Thymus (tissue), 11 donors: ENCODE data around the gene NSD1. TPM values are rescaled to one million over a fixed set of nuclear protein-coding genes. Genes with fewer than 3 reads are reported as not detected.
"Not testable (repeated sequence)": the region's sequence is repeated elsewhere in the genome, so short reads cannot be mapped to it uniquely, and the experiment has no call there.

ENCODE experiments used
- DNase-seq, 9 donors: peaks; one replicate each; pipeline ENCODE4 v3.0.0-alpha.2; 2013; ENCODE audit warnings: low spot score in 9 of 9, low read depth in 6 of 9, missing footprints in 1 of 9
- H3K27ac ChIP-seq, 2 donors: one replicate each; pipeline ENCODE4 v1.5.1; 2013; ENCODE audit warnings: control low read depth in 1 of 2, low read depth in 1 of 2, low read length in 1 of 2, mild to moderate bottlenecking in 1 of 2, moderate library complexity in 1 of 2
- H3K27me3 ChIP-seq, 2 donors: one replicate each; pipeline ENCODE4 v1.5.1; 2013; ENCODE audit warnings: low read length in 1 of 2; ENCODE audit not compliant: control insufficient read depth in 2 of 2, insufficient read depth in 1 of 2
- H3K36me3 ChIP-seq, 2 donors: one replicate each; pipeline ENCODE4 v1.5.1; 2013; ENCODE audit warnings: low read length in 1 of 2, mild to moderate bottlenecking in 1 of 2, moderate library complexity in 1 of 2; ENCODE audit not compliant: control insufficient read depth in 2 of 2, insufficient read depth in 2 of 2
- H3K4me1 ChIP-seq, 2 donors: one replicate each; pipeline ENCODE4 v1.5.1; 2013; ENCODE audit warnings: low read length in 2 of 2; ENCODE audit not compliant: control insufficient read depth in 2 of 2, insufficient read depth in 2 of 2
- H3K4me3 ChIP-seq, 2 donors: one replicate each; pipeline ENCODE4 v1.5.1; 2013; ENCODE audit warnings: low read length in 2 of 2, control low read depth in 1 of 2, mild to moderate bottlenecking in 1 of 2
- H3K9me3 ChIP-seq, 2 donors: one replicate each; pipeline ENCODE4 v1.5.1; 2013; ENCODE audit warnings: low read length in 1 of 2, mild to moderate bottlenecking in 1 of 2; ENCODE audit not compliant: control insufficient read depth in 2 of 2, insufficient read depth in 1 of 2
- WGBS: extraction: QIAGEN DNeasy Blood & Tissue Kit; methylation state at CpG from one replicate; pipeline ENCODE4 v1.1.7; 2013; 5-methylcytosine and 5-hydroxymethylcytosine counted together
- polyA plus RNA-seq: library from polyadenylated mRNA; stranded (reverse); fragments of 200-250 nt; gene quantifications from one replicate; pipeline ENCODE4 v1.2.3, GENCODE V29; 2013
- total RNA-seq: library from RNA; stranded (reverse); fragments of 120-200 nt; gene quantifications from one replicate; pipeline ENCODE4 v1.2.4, GENCODE V29; 2013
- donor health status: healthy.

Gene NSD1
- total and polyA plus RNA-seq, 2 donors = 10.9 to 34.1 TPM

DNA sequence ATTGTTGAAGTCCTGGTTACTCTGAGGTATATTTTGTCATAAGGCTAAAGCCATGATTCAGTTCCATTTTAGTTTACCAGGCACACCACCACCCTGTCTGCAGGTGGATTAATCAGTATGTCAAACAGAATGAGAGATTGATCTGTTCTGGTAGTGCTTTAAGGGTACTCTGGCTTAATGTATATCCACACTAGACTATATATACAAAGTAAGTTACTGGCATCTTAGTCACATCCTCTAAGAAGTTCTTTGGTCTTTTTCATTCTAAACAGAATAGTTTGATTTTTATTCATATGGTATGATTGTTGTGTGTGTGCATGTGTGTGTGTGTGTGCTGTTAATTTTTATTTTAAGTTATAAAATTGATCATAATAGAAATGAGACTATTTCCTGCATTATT lies 108.2 kb downstream of the NSD1 start:
- Histone ChIP-seq H3K9me3 (no peaks in the 10 kb centered on the region), H3K27ac (no peak overlapping the region), H3K36me3 (peaks cover 35 to 63% of the 10 kb centered on the region in 2 donors), H3K4me3 (no peak overlapping the region), H3K4me1 (no peaks in the 10 kb centered on the region), H3K27me3 (no peaks in the 10 kb centered on the region)
- DNase-seq = no peak

DNA sequence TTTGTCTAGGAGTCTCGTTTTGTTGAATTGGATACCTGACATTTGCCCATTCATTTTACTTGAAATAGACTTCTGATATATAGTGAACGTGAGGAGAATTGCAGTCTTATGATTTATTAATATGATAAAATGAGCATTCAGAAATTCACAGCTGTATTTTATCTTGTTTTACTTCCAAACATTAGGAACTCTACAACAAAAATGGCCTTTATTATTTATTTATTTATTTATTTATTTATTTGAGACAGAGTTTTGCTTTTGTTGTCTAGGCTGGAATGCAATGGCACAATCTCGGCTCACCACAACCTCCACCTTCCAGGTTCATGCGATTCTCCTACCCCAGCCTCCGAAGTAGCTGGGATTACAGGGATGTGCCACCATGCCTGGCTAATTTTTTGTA lies 108.7 kb downstream of the NSD1 start:
- Histone ChIP-seq H3K36me3 (peaks cover 37 to 67% of the 10 kb centered on the region in 2 donors), H3K4me3 (no peak overlapping the region), H3K27ac (no peak overlapping the region), H3K9me3 (no peaks in the 10 kb centered on the region), H3K4me1 (no peaks in the 10 kb centered on the region), H3K27me3 (no peaks in the 10 kb centered on the region)
- 98% methylated on average over 5 of the region's 5 CpGs for WGBS
- DNase-seq = no peak

DNA sequence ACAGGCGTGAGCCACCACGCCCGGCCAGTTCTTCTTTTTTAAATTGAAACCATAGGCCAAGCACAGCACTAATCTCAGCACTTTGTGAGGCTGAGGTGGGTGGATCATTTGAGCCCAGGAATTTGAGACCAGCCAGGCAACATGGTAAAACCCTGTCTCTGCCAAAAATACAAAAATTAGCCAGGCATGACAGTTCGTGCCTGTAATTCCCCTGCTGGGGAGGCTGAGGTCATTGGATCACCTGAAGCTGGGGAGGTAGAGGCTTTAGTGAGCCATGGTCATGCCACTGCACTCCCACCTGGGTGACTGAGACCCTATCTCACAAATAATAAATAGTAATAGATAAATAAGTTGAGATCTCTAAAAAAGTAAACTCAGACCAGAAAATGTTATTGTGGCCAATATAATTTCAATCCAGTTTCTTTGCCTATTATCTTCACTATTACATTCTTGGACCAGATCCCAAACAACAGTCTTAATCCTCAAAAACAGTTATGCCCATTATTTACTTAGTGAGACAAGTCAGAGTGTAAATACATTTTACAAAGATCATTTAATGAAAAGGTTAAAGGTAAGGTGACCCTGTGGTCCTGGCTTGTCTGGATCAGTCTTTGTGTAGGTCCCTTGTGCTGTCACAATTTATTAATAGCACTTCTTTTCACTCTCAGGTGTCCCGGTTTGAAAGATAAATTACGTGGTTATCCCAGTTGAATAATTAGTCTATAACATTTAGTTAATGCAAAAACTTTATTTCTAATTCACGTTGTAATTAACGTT lies 116.4 kb downstream of the NSD1 start:
- H3K27me3 ChIP-seq = no peaks in the 10 kb centered on the region
- no peak for DNase-seq
- H3K4me3 ChIP-seq = no peak overlapping the region
- 96% methylated on average over 8 of the region's 8 CpGs for WGBS
- no peaks in the 10 kb centered on the region for H3K4me1 ChIP-seq
- H3K27ac ChIP-seq = no peak overlapping the region
- no peaks in the 10 kb centered on the region for H3K9me3 ChIP-seq
- peaks cover 55 to 84% of the 10 kb centered on the region in 2 donors for H3K36me3 ChIP-seq

DNA sequence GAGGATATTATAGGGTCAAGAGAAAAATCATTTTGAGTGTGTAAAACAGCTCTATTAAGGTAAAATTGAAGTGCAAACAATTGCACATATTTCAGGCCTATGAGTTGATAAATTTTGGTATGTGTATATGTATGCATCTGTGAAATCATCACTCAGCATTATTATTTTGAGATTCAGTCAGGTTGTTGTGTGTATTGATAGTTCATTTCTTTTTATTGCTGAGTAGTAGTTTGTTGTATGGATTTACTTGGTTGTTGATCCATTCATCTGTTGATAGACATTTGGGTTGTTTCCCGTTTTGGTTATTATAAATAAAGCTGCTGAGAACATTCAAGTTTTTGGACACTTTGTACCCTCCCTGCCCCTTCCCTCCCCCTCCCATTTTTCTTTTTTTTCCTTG lies 119.7 kb downstream of the NSD1 start:
- Histone ChIP-seq H3K36me3 (peaks cover 57 to 81% of the 10 kb centered on the region in 2 donors), H3K4me3 (no peak overlapping the region), H3K4me1 (no peaks in the 10 kb centered on the region), H3K27me3 (no peaks in the 10 kb centered on the region), H3K9me3 (no peaks in the 10 kb centered on the region), H3K27ac (no peak overlapping the region)
- WGBS = 100% methylated on average over 1 of the region's 1 CpG
- DNase-seq = no peak

DNA sequence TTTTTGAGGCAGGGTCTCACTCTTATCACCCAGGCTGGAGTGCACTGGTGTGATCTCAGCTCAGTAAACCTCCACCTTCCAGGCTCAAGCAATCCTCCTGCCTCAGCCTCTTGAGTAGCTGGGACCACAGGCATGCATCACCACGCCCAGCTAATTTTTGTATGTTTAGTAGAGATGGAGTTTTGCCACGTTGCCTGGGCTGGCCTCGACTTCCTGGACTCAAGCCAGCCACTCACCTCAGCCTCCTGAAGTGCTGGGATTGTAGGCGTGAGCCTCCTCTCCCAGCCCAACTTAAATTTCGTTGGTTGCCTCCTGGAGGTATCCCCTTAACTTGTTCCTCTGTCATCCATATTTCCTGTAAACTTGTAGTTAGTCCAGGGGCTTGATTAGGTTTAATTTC lies 122.7 kb downstream of the NSD1 start:
- peaks cover 63 to 85% of the 10 kb centered on the region in 2 donors for H3K36me3 ChIP-seq
- DNase-seq = no peak
- no peaks in the 10 kb centered on the region for H3K4me1 ChIP-seq
- H3K4me3 ChIP-seq = no peak overlapping the region
- 88% methylated on average over 5 of the region's 5 CpGs for WGBS
- no peaks in the 10 kb centered on the region for H3K9me3 ChIP-seq
- no peaks in the 10 kb centered on the region for H3K27me3 ChIP-seq
- H3K27ac ChIP-seq = no peak overlapping the region

DNA sequence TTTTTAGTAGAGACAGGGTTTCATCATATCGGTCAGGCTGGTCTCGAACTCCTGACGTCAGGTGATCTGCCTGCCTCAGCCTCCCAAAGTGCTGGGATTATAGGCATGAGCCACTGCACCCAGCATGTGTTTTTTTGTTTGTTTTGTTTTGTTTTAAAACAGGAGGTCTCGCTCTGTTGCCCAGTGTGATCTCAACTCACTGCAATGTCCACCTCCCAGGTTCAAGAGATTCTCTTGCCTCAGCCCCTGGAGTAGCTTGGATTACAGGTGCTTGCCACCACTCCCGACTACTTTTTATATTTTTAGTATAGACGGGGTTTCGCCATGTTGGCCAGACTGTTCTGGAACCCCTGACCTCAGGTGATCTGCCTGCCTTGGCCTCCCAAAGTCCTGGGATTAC lies 125.1 kb downstream of the NSD1 start:
- not testable (repeated sequence) for H3K4me1 ChIP-seq, DNase-seq, H3K4me3 ChIP-seq, H3K27ac ChIP-seq, H3K9me3 ChIP-seq, H3K27me3 ChIP-seq
- 98% methylated on average over 7 of the region's 7 CpGs for WGBS
- peaks cover 50 to 75% of the 10 kb centered on the region in 2 donors for H3K36me3 ChIP-seq

DNA sequence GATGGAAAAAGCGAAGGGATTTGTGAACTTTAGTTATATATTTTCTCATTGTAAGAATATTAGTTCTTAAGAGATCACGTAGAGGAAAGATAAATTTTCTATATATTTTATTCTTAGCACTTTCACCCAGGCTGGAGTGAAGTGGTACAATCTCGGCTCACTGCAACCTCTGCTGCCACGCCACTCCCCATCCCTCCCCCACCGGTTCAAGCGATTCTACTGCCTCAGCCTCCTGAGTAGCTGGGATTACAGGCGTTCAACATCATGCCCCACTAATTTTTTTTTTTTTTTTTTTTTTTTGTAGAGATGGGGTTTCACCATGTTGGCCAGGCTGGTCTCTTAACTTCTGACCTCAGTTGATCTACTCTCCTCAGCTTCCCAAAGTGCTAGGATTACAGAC lies 127.4 kb downstream of the NSD1 start:
- Histone ChIP-seq H3K36me3 (peaks cover 52 to 74% of the 10 kb centered on the region in 2 donors), H3K4me1 (no peaks in the 10 kb centered on the region), H3K4me3 (no peak overlapping the region), H3K27me3 (no peaks in the 10 kb centered on the region), H3K9me3 (no peaks in the 10 kb centered on the region), H3K27ac (no peak overlapping the region)
- no peak for DNase-seq
- WGBS = 99% methylated on average over 7 of the region's 7 CpGs

DNA sequence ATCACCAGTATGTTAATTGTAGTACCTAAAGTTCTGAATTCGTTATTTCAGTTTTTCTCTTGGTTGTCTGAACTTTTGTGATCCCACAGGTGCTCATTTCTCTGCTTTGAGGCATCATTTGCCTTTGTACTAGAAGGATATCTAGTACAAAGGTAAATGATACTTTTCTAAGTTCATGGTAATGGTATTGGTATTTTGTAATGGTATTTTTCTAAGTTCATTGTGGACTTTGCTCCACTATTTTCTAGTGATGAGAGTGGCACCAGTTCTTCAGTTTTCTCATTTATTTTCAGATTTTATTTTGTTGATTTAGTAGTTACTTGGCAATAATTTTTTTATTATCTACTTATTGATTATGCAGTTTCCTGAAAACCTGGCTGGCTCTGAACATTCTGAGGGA lies 127.9 kb downstream of the NSD1 start:
- no peaks in the 10 kb centered on the region for H3K4me1 ChIP-seq
- 98% methylated on average over 1 of the region's 1 CpG for WGBS
- no peak for DNase-seq
- H3K9me3 ChIP-seq = no peaks in the 10 kb centered on the region
- H3K36me3 ChIP-seq = peaks cover 54 to 75% of the 10 kb centered on the region in 2 donors
- no peaks in the 10 kb centered on the region for H3K27me3 ChIP-seq
- H3K4me3 ChIP-seq = no peak overlapping the region
- no peak overlapping the region for H3K27ac ChIP-seq

DNA sequence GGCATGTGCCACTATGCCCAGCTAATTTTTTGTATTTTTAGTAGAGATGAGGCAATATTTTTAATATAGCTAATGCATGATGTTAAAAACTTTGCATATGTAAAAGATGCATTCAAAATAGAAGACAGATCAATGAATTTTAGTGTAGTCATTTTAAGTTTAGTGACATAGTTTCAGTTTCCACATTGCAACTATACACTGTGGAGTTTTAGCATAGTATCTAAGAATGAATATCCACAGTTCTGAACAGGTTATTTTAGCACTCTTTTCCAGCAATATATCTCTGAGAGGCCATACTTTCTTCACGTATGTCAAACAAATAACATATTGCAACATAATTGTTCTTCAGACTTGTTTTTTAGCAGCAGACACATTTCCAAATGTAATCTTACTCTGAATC lies 130.6 kb downstream of the NSD1 start:
- Histone ChIP-seq H3K4me3 (no peak overlapping the region), H3K36me3 (peaks cover 45 to 72% of the 10 kb centered on the region in 2 donors), H3K27me3 (no peaks in the 10 kb centered on the region), H3K9me3 (no peaks in the 10 kb centered on the region), H3K4me1 (no peaks in the 10 kb centered on the region), H3K27ac (no peak overlapping the region)
- no peak for DNase-seq
- WGBS = 95% methylated on average over 1 of the region's 1 CpG
